K562 (cell line): Measurements from ENCODE around the gene WDR46. TPM values are rescaled to one million over a fixed set of nuclear protein-coding genes. Genes with fewer than 3 reads are reported as not detected.

Source experiments
- FOXM1 ChIP-seq, 2 experiments: fragments of 450-650 bp in 1 of 2; sonication (generic) in 1 of 2; formaldehyde crosslinking in 1 of 2; IDR thresholded peaks; 2 replicates each; pipeline versions ENCODE4 v1.6.1 to v1.9.0; 2017 to 2022; ENCODE audit warnings: low read depth in 2 of 2, mild to moderate bottlenecking in 2 of 2, missing genetic modification reagents in 1 of 2, moderate library complexity in 1 of 2
- GATA2 ChIP-seq: sonication (generic); formaldehyde crosslinking; IDR thresholded peaks from 2 replicates; pipeline ENCODE4 v1.4.0; 2020; ENCODE audit warnings: mild to moderate bottlenecking, missing genetic modification reagents
- NEUROD1 ChIP-seq: fragments of 150-350 bp; IDR thresholded peaks from 2 replicates; pipeline ENCODE4 v1.6.1; 2014; ENCODE audit warnings: borderline replicate concordance, low read length, low read depth; ENCODE audit not compliant: partially characterized antibody
- PHB ChIP-seq: fragments of 250-450 bp; sonication (Bioruptor Pico); IDR thresholded peaks from 2 replicates; pipeline ENCODE4 v1.5.0; 2021
- RBM17 ChIP-seq: fragments of 200-400 bp; formaldehyde crosslinking; IDR thresholded peaks from 2 replicates; pipeline ENCODE4 v1.6.1; 2017; ENCODE audit warnings: low read depth, mild to moderate bottlenecking, low read length, borderline replicate concordance
- SIN3A ChIP-seq, 2 experiments: fragments of 150-350 bp in 1 of 2; IDR thresholded peaks; 2 replicates each; pipeline ENCODE4 v1.6.1; 2011 to 2016; ENCODE audit warnings: borderline replicate concordance in 2 of 2, low read depth in 2 of 2, low read length in 2 of 2, mild to moderate bottlenecking in 2 of 2, moderate library complexity in 2 of 2; ENCODE audit not compliant: control insufficient read depth in 1 of 2
- SPI1 ChIP-seq: IDR thresholded peaks from 2 replicates; pipeline ENCODE4 v1.6.1; 2011; ENCODE audit warnings: low read depth, low read length, control low read depth, borderline replicate concordance
- TCF7 ChIP-seq: sonication (generic); IDR thresholded peaks from 2 replicates; pipeline ENCODE4 v1.6.1; 2016; ENCODE audit warnings: antibody characterized with exemption, borderline replicate concordance
- TCFL5 ChIP-seq: fragments of 250-450 bp; sonication (Bioruptor Pico); conservative IDR thresholded peaks from 2 replicates; pipeline ENCODE4 v1.6.1; 2021; ENCODE audit warnings: mild to moderate bottlenecking, moderate library complexity, matching md5 sums
- ZC3H4 ChIP-seq: sonication (generic); formaldehyde crosslinking; IDR thresholded peaks from 2 replicates; pipeline ENCODE4 v1.9.0; 2021; ENCODE audit warnings: missing genetic modification reagents, borderline replicate concordance
- ZNF174 ChIP-seq: fragments of 250-450 bp; sonication (Bioruptor Pico); IDR thresholded peaks from 2 replicates; pipeline ENCODE4 v1.4.0; 2020; ENCODE audit warnings: mild to moderate bottlenecking
- polyA plus RNA-seq, 8 experiments: library from polyadenylated mRNA; depleted of rRNA in 4 of 8; stranded (reverse) in 5 of 8; unstranded in 3 of 8; fragments of >200 nt; fragmentation: Nextera tagmentation in 2 of 8; fragmentation: Illumina TruSeq in 1 of 8; extraction: Ambion mirVana in 2 of 8; extraction: Trizol in 1 of 8; gene quantifications; 2 replicates each; pipeline versions ENCODE4 v1.2.1 to v1.2.3, GENCODE V29; 2011 to 2014; ENCODE audit warnings: inconsistent platforms in 1 of 8, missing spikeins in 1 of 8
- total RNA-seq, 7 experiments: library from RNA; depleted of rRNA in 6 of 7; stranded (reverse); fragments of >200 nt in 6 of 7; fragmentation: Illumina TruSeq in 2 of 7; extraction: Trizol in 2 of 7; gene quantifications; 2 replicates each; pipeline versions ENCODE4 v1.2.1 to v1.2.3, GENCODE V29; 2011 to 2021; ENCODE audit warnings: low replicate concordance in 1 of 7
- TF ChIP-seq, protein P1 (sequence below): sonication (generic); formaldehyde crosslinking; IDR thresholded peaks from 2 replicates; pipeline ENCODE4 v1.8.1; 2023; ENCODE audit warnings: mild to moderate bottlenecking, missing genetic modification reagents
- TF ChIP-seq, protein P2 (sequence below): fragments of 450-650 bp; IDR thresholded peaks from 2 replicates; pipeline ENCODE4 v1.6.1; 2017; ENCODE audit warnings: antibody characterized with exemption, mild to moderate bottlenecking
- TF ChIP-seq, protein P3 (sequence below): conservative IDR thresholded peaks from 2 replicates; pipeline ENCODE4 v1.6.1; 2011; ENCODE audit warnings: low read depth, mild to moderate bottlenecking, low read length; ENCODE audit not compliant: control insufficient read depth
- TF ChIP-seq, protein P4 (sequence below): fragments of 250-450 bp; sonication (Bioruptor Pico); IDR thresholded peaks from 2 replicates; pipeline ENCODE4 v1.5.0; 2021; ENCODE audit warnings: mild to moderate bottlenecking, moderate library complexity

WDR46 gene
- total and polyA plus RNA-seq, 9 of the 15 experiments (the other 6 are each of a cell fraction or from before 2014, with no cell fraction given), result 8.9 to 146 (median 93.1) TPM

DNA sequence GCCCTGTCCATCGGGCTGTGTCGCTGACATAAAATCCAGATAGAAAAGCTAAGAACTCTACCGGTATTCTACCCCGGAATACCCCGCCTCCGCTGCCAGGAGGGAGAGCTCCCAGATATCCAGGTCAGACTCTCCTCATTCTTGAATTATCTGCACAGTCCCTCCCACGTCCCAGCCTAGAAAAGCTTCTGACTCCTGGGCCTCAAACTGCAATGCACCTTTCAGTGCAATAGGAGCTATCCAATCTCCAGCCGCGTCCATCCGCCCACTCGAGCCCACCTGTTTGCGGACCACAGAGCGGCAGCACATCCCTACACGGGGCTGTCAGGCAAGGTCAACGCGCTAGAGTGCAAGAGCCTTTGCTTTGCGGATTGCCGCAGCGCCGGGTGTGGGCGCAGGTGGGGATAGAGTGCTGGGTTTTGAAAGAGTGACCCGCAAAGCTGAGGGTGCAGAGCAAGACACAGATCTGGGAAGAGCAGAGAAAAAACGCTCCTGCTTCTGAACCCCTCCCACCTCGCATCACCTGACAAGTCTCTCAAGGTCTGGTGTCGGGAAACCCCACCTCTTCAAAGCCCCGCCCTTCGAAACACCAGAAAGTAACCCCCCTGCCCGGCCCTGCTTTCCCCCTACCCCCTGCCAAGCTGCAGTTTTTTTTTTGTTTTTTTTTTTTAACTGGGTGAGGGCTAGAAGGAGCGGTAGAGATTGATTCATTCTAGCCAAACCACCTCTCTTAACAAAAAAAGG lies 23.5 kb upstream of the WDR46 start (continued):
- TF ChIP-seq TCF7, result no peak
- TF ChIP-seq ZC3H4 (CRISPR knock-in tag), result 0 out of 2 replicates have a peak, but pooled peaks have one; percentile 53
- peak in 1 of 2 experiments; percentile 53; a peak in 3 of 4 replicates for TF ChIP-seq SIN3A (IDR thresholded peaks at IDR 0.05; ENCODE audit: borderline replicate concordance in 2 of 2, control insufficient read depth in 1 of 2, low read depth in 2 of 2, low read length in 2 of 2)
- no peak for TF ChIP-seq PHB (CRISPR knock-in tag)
- TF ChIP-seq, protein P1, sequence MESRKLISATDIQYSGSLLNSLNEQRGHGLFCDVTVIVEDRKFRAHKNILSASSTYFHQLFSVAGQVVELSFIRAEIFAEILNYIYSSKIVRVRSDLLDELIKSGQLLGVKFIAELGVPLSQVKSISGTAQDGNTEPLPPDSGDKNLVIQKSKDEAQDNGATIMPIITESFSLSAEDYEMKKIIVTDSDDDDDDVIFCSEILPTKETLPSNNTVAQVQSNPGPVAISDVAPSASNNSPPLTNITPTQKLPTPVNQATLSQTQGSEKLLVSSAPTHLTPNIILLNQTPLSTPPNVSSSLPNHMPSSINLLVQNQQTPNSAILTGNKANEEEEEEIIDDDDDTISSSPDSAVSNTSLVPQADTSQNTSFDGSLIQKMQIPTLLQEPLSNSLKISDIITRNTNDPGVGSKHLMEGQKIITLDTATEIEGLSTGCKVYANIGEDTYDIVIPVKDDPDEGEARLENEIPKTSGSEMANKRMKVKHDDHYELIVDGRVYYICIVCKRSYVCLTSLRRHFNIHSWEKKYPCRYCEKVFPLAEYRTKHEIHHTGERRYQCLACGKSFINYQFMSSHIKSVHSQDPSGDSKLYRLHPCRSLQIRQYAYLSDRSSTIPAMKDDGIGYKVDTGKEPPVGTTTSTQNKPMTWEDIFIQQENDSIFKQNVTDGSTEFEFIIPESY, result no peak
- TF ChIP-seq SPI1, result no peak
- TF ChIP-seq NEUROD1, result no peak
- TF ChIP-seq, protein P2, sequence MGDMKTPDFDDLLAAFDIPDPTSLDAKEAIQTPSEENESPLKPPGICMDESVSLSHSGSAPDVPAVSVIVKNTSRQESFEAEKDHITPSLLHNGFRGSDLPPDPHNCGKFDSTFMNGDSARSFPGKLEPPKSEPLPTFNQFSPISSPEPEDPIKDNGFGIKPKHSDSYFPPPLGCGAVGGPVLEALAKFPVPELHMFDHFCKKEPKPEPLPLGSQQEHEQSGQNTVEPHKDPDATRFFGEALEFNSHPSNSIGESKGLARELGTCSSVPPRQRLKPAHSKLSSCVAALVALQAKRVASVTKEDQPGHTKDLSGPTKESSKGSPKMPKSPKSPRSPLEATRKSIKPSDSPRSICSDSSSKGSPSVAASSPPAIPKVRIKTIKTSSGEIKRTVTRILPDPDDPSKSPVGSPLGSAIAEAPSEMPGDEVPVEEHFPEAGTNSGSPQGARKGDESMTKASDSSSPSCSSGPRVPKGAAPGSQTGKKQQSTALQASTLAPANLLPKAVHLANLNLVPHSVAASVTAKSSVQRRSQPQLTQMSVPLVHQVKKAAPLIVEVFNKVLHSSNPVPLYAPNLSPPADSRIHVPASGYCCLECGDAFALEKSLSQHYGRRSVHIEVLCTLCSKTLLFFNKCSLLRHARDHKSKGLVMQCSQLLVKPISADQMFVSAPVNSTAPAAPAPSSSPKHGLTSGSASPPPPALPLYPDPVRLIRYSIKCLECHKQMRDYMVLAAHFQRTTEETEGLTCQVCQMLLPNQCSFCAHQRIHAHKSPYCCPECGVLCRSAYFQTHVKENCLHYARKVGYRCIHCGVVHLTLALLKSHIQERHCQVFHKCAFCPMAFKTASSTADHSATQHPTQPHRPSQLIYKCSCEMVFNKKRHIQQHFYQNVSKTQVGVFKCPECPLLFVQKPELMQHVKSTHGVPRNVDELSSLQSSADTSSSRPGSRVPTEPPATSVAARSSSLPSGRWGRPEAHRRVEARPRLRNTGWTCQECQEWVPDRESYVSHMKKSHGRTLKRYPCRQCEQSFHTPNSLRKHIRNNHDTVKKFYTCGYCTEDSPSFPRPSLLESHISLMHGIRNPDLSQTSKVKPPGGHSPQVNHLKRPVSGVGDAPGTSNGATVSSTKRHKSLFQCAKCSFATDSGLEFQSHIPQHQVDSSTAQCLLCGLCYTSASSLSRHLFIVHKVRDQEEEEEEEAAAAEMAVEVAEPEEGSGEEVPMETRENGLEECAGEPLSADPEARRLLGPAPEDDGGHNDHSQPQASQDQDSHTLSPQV, result no peak
- TF ChIP-seq GATA2 (CRISPR knock-in tag), result peak; percentile 26; the same call in 1 of the 2 replicates
- no peak for TF ChIP-seq FOXM1 (IDR thresholded peaks at IDR 0.05; ENCODE audit: low read depth)
- TF ChIP-seq FOXM1 (CRISPR knock-in tag; IDR thresholded peaks at IDR 0.05; ENCODE audit: low read depth), result no peak
- TF ChIP-seq, protein P3, sequence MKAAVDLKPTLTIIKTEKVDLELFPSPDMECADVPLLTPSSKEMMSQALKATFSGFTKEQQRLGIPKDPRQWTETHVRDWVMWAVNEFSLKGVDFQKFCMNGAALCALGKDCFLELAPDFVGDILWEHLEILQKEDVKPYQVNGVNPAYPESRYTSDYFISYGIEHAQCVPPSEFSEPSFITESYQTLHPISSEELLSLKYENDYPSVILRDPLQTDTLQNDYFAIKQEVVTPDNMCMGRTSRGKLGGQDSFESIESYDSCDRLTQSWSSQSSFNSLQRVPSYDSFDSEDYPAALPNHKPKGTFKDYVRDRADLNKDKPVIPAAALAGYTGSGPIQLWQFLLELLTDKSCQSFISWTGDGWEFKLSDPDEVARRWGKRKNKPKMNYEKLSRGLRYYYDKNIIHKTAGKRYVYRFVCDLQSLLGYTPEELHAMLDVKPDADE, result no peak
- TF ChIP-seq ZNF174, result no peak
- TF ChIP-seq, protein P4, sequence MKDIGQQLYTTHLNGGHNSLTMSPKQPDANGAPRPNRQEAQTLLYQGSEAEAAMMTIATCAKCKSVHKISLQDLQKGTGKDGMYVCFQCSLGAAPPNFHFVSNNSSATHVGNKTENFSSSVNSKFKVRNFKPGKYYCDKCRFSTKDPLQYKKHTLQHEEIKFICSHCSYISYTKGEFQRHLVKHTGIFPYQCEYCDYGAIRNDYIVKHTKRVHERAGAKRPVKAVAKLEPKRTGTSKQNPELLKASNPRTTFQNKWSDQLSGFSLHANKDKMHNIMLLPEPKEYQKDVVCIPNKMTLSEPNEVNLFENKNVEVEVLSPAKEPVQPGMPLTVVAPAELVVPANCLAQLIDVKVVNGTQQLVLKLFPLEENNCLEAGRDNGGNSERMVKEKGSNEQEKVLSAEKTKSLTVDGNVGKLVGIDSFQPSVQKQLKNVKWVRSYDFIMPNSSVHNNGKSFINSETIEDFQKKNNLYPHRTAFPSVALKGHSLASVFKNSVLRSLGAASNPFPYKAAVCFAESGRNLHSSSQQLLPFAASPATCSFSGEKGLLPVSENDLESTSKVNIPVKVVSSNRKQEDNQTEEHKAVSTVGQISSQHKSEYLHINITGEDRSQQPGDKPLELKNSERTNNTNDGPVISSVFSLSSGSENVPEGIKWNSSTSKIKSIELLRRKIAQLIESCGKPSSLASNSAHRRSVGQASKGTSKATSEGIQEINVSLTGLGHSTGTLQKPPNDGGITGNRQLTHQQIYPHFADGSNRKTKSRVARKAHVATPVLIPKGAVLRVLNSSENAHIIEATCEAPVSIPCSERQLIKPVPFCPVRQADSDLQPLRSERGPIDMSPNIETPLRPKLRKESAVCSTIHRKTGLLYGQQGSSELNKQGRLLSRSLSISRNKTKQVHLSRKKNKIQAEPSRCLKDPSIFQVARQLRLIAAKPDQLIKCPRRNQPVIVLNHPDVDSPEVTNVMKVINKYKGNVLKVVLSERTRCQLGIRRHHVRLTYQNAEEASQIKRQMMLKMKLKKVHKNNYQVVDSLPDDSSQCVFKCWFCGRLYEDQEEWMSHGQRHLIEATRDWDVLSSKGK (CRISPR knock-in tag), result no peak
- no peak for TF ChIP-seq RBM17
- TF ChIP-seq TCFL5, result no peak
